Neuronal stem cell (in vitro differentiated cells): Measurements from ENCODE around the gene TLR2.

Experiments
- DNase-seq: peaks from one replicate; pipeline ENCODE4 v3.0.0-alpha.2; 2013; ENCODE audit warnings: low spot score
- H2AFZ ChIP-seq: one replicate; pipeline ENCODE4 v1.6.1; 2013; ENCODE audit warnings: mild to moderate bottlenecking, low read length, inconsistent platforms
- H2AK5ac ChIP-seq: 2 replicates; pipeline ENCODE4 v1.6.1; 2013; ENCODE audit warnings: low read depth, mild to moderate bottlenecking, inconsistent platforms, low read length, moderate library complexity, mixed read lengths
- H2BK120ac ChIP-seq: 2 replicates; pipeline ENCODE4 v1.6.1; 2013; ENCODE audit warnings: low read depth, mild to moderate bottlenecking, inconsistent platforms, low read length, moderate library complexity, mixed read lengths
- H2BK12ac ChIP-seq: one replicate; pipeline ENCODE4 v1.6.1; 2013; ENCODE audit warnings: low read length, inconsistent platforms
- H2BK15ac ChIP-seq: 2 replicates; pipeline ENCODE4 v1.6.1; 2013; ENCODE audit warnings: mild to moderate bottlenecking, low read length, inconsistent platforms, mixed read lengths
- H2BK5ac ChIP-seq: one replicate; pipeline ENCODE4 v1.6.1; 2013; ENCODE audit warnings: inconsistent platforms, mild to moderate bottlenecking, low read length, moderate library complexity
- H3K14ac ChIP-seq: one replicate; pipeline ENCODE4 v1.6.1; 2013; ENCODE audit warnings: low read length, inconsistent platforms
- H3K18ac ChIP-seq: 2 replicates; pipeline ENCODE4 v1.6.1; 2013; ENCODE audit warnings: low read length, inconsistent platforms
- H3K23ac ChIP-seq: 2 replicates; pipeline ENCODE4 v1.6.1; 2013; ENCODE audit warnings: low read depth, mild to moderate bottlenecking, mixed read lengths, low read length, inconsistent platforms; ENCODE audit not compliant: poor library complexity
- H3K27ac ChIP-seq: replicated peaks from 3 replicates; pipeline ENCODE4 v1.5.1; 2013; ENCODE audit warnings: low read length, inconsistent platforms
- H3K27me3 ChIP-seq, 3 experiments: 2 replicates each; pipeline ENCODE4 v1.6.1; 2013; ENCODE audit warnings: low read length in 3 of 3, mild to moderate bottlenecking in 2 of 3, inconsistent platforms in 1 of 3, low read depth in 1 of 3, mixed read lengths in 1 of 3, moderate library complexity in 1 of 3; ENCODE audit not compliant: control insufficient read depth in 3 of 3, insufficient read depth in 3 of 3
- H3K36me3 ChIP-seq, 2 donors: replicated peaks in 1 of 2; 2 replicates each; pipeline ENCODE4 v1.6.1; 2013; ENCODE audit warnings: low read length in 2 of 2; ENCODE audit not compliant: control insufficient read depth in 2 of 2, insufficient read depth in 2 of 2
- H3K4ac ChIP-seq: 2 replicates; pipeline ENCODE4 v1.6.1; 2013; ENCODE audit warnings: inconsistent platforms, mild to moderate bottlenecking, low read length, moderate library complexity
- H3K4me1 ChIP-seq, 2 donors: 1 replicate in 1 of 2; 2 replicates in 1 of 2; pipeline ENCODE4 v1.6.1; 2013; ENCODE audit warnings: low read length in 2 of 2, low read depth in 1 of 2; ENCODE audit not compliant: control insufficient read depth in 2 of 2, insufficient read depth in 1 of 2
- H3K4me2 ChIP-seq: one replicate; pipeline ENCODE4 v1.6.1; 2013; ENCODE audit warnings: mild to moderate bottlenecking, low read length, inconsistent platforms; ENCODE audit not compliant: insufficient read depth, poor library complexity, severe bottlenecking
- H3K4me3 ChIP-seq, 2 donors: 2 replicates each; pipeline ENCODE4 v1.5.1; 2013; ENCODE audit warnings: low read length in 2 of 2, mild to moderate bottlenecking in 2 of 2, inconsistent platforms in 1 of 2, moderate library complexity in 1 of 2
- H3K79me1 ChIP-seq: one replicate; pipeline ENCODE4 v1.6.1; 2013; ENCODE audit warnings: low read depth, mild to moderate bottlenecking, inconsistent platforms, low read length, moderate library complexity
- H3K9ac ChIP-seq: one replicate; pipeline ENCODE4 v1.6.1; 2013; ENCODE audit warnings: mild to moderate bottlenecking, low read depth, low read length, inconsistent platforms; ENCODE audit not compliant: poor library complexity
- H3K9me3 ChIP-seq, 2 donors: replicated peaks in 1 of 2; 2 replicates each; pipeline versions ENCODE3 to v1.6.1; 2013; ENCODE audit warnings: low read length in 2 of 2, mild to moderate bottlenecking in 2 of 2, inconsistent platforms in 1 of 2, low read depth in 1 of 2, mixed read lengths in 1 of 2, moderate library complexity in 1 of 2; ENCODE audit not compliant: control insufficient read depth in 2 of 2, insufficient read depth in 1 of 2
- H4K8ac ChIP-seq: one replicate; pipeline ENCODE4 v1.6.1; 2013; ENCODE audit warnings: low read depth, mild to moderate bottlenecking, inconsistent platforms, low read length, moderate library complexity
- H4K91ac ChIP-seq: one replicate; pipeline ENCODE4 v1.6.1; 2013; ENCODE audit warnings: low read length, low read depth, mild to moderate bottlenecking, inconsistent platforms; ENCODE audit not compliant: poor library complexity
- WGBS, 2 donors: extraction: QIAGEN DNeasy Blood & Tissue Kit; methylation state at CpG; one replicate each; pipeline ENCODE4 v1.1.7; 2013; ENCODE audit warnings: missing lambda C conversion rate in 2 of 2, mixed read lengths in 1 of 2; ENCODE audit not compliant: insufficient read length in 2 of 2, insufficient replicate concordance in 1 of 2; ENCODE audit errors: extremely low coverage in 2 of 2; 5-methylcytosine and 5-hydroxymethylcytosine counted together

The TLR2 gene

DNA sequence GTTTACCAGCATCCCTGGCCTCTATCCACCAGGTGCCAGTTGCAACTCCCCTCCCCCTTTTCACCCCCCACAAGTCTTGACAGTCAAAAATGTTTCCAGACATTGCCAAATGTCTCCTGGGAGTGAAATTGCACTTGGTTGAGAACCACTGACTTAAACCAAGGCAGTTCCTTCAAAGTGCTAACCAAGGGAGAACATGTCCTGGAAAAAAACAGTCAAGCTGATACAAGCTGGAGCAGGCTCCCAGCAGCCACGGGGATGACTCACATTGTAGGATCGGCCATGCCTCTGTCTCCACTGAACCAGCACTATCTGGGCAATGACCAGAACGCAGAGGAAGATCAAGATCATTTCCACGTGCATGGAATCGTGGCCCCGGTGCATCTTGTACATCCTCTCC is 64.3 kb downstream of the TLR2 start:
- Histone ChIP-seq H3K4me2 (no peak overlapping the region), H2AK5ac (no peak overlapping the region), H3K27me3 (no peaks in the 10 kb centered on the region), H3K27ac (no peak overlapping the region), H3K9ac (no peak overlapping the region), H3K4me1 (peaks cover 0 to 6% of the 10 kb centered on the region in 2 donors), H3K4ac (no peak overlapping the region), H3K4me3 (no peak overlapping the region), H2BK120ac (no peak overlapping the region), H2BK15ac (no peak overlapping the region), H4K8ac (no peak overlapping the region), H4K91ac (no peak overlapping the region), H2AFZ (no peak overlapping the region), H3K36me3 (peaks cover 18 to 20% of the 10 kb centered on the region in 2 donors), H3K14ac (no peak overlapping the region), H3K9me3 (peaks cover 0 to 2% of the 10 kb centered on the region in 2 donors), H3K23ac (no peak overlapping the region), H2BK5ac (no peak overlapping the region), H3K79me1 (peaks cover 5% of the 10 kb centered on the region), H3K18ac (no peak overlapping the region), H2BK12ac (no peak overlapping the region)
- WGBS, 2 donors, result no CpG with 5 or more reads among the region's 6 CpGs
- no peak for DNase-seq

DNA sequence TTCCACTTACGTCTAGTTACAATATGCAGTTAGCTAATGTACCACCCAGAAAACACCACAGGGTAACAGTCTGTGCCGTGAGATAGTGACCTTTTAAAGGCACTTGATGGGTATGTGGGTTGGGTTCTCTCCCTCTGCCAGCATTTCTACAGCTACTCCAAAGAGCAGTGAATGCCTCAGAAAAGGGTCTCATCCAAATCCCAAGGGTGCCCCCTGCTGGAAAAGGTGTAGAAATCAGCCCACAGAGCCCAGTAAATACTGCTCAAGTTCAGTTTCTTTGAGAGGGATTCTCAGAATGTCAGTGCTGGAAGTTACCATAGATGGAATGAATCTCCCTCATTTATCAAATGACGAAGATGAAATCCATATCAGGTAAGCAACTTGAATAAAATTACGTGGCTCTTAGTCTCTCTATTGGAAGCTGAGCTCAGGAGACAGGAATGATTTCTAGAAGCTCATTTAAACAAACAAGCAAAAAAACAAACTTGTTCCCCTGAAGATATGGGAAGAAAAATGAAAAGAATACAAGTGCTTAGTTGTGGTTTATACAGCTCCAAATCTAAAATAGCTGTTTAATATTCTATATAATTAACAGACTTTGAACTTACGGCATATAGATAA is 66.2 kb downstream of the TLR2 start:
- DNase-seq, result peak; percentile 77
- Histone ChIP-seq H3K4ac (no peak overlapping the region), H2BK5ac (no peak overlapping the region), H3K27me3 (no peaks in the 10 kb centered on the region), H3K4me3 (no peak overlapping the region), H4K8ac (no peak overlapping the region), H3K36me3 (peaks cover 12 to 13% of the 10 kb centered on the region in 2 donors), H3K4me1 (peaks cover 0 to 6% of the 10 kb centered on the region in 2 donors), H3K9ac (no peak overlapping the region), H2AFZ (no peak overlapping the region), H2BK120ac (no peak overlapping the region), H3K18ac (no peak overlapping the region), H3K4me2 (no peak overlapping the region), H4K91ac (no peak overlapping the region), H3K27ac (no peak overlapping the region), H2BK12ac (no peak overlapping the region), H3K23ac (no peak overlapping the region), H3K79me1 (peaks cover 5% of the 10 kb centered on the region), H2AK5ac (no peak overlapping the region), H2BK15ac (no peak overlapping the region), H3K9me3 (peaks cover 10 to 12% of the 10 kb centered on the region in 2 donors), H3K14ac (no peak overlapping the region)
- WGBS, 2 donors, result no CpG with 5 or more reads among the region's 5 CpGs

- Histone ChIP-seq H2BK120ac (no peak overlapping the region), H3K9me3 (peaks cover 8 to 19% of the 10 kb centered on the region in 2 donors), H2BK5ac (no peak overlapping the region), H3K14ac (no peak overlapping the region), H3K27ac (no peak overlapping the region), H3K4me2 (no peak overlapping the region), H3K79me1 (peaks cover 8% of the 10 kb centered on the region), H3K27me3 (no peaks in the 10 kb centered on the region), H2BK15ac (no peak overlapping the region), H3K4me1 (peaks cover 5 to 17% of the 10 kb centered on the region in 2 donors), H3K36me3 (peaks cover 0 to 4% of the 10 kb centered on the region in 2 donors), H3K18ac (no peak overlapping the region), H3K4ac (no peak overlapping the region), H4K91ac (no peak overlapping the region), H2BK12ac (no peak overlapping the region), H3K4me3 (no peak overlapping the region), H2AK5ac (no peak overlapping the region), H4K8ac (no peak overlapping the region), H3K9ac (no peak overlapping the region), H2AFZ (no peak overlapping the region), H3K23ac (no peak overlapping the region)
- DNase-seq, result no peak
- WGBS, 2 donors, result no CpG with 5 or more reads among the region's 2 CpGs
Observed at GRCh38 chr4:153755186-153755585, 71.1 kb downstream of the TLR2 start.
